Measurements from ENCODE around the gene MALT1. TPM values are rescaled to one million over a fixed set of nuclear protein-coding genes. Genes with fewer than 3 reads are reported as not detected.
A peak's percentile ranks its signal among the peaks of the same experiment; 100 is the strongest.
"Not testable (repeated sequence)": the region's sequence is repeated elsewhere in the genome, so short reads cannot be mapped to it uniquely, and the experiment has no call there.

The MALT1 gene
- total and polyA plus RNA-seq, 4 experiments from 2014 or later: 60.3 to 96.7 (median 77.4) TPM

DNA sequence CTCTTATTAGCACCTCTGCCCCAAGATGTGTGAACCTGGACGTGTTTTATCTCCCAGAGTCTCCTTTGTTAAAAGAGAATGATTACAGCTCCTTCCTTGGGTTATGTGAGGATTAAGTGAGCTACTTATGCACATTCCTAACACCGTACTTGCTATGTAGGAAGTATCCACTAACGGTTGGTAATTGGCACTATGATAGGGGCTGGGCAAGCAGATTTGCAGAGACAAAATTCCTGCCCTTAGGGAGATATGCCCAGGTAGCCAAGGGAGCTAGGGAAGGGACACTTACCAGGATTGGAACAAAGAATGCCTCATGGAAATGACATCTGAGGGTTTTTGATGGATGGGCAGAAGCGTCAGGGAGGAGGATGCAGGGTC lies 30.8 kb upstream of the MALT1 start:
- POLR2A ChIA-PET (ENCODE audit: partially characterized antibody): interaction anchor here (1.7 kb wide), 1 partner anchor 17 kb away, joined by 4 read pairs; no protein-coding TSS in a partner anchor

DNA sequence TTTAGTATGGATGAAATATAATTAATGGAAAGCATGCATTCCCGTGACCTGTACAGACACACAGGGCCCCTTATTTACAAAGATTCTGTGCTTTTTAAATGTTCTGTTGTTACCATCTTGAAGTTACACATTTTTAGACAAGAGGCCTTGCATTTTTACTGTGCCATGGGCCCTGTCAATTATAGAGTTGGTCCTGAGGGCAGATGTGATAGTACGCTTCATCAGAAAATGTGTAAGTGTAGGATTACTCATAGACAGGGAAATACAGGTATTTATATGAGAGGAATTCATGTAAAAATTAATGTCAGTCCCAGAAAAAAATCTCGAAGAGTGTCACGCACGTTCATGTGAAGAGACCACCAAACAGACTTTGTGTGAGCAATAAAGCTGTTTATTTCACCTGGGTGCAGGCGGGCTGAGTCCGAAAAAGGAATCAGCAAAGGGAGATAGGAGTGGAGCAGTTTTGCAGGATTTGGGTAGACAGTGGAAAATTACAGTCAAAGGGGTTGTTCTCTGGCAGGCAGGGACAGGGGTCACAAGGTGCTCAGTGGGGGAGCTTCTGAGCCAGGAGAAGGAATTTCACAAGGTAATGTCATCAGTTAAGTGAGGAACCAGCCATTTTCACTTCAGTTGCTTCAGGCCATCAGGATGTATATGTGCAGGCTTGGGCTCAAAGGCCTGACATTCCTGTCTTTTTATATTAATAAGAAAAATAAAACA lies 30.2 kb upstream of the MALT1 start:
- no peak for DNase-seq
- H3K27me3 ChIP-seq (ENCODE audit: insufficient read depth, low read length): no peaks in the 10 kb centered on the region
- intact Hi-C loops (cut with micrococcal nuclease): no loop called here
- H3K4me1 ChIP-seq (ENCODE audit: insufficient read depth, low read length): peaks cover 6% of the 10 kb centered on the region
- no peaks in the 10 kb centered on the region for H3K9me3 ChIP-seq (ENCODE audit: control insufficient read depth in 1 of 2, low read length in 2 of 2)
- H3K36me3 Mint-ChIP-seq: no peaks in the 10 kb centered on the region
- peaks cover 10 to 15% (median 11%) of the 10 kb centered on the region in 4 donors for H3K4me1 Mint-ChIP-seq
- no peak overlapping the region for H3K4me3 ChIP-seq (ENCODE audit: low read length in 2 of 2)
- no peak overlapping the region for H3K27ac ChIP-seq (ENCODE audit: low read depth, low read length)
- H3K9me3 Mint-ChIP-seq: peaks cover 0 to 4% (median 0%) of the 10 kb centered on the region in 8 donors
- no peaks in the 10 kb centered on the region for H3K36me3 ChIP-seq (ENCODE audit: insufficient read depth, low read length)
- H3K27me3 Mint-ChIP-seq: no peaks in the 10 kb centered on the region
- no peak overlapping the region for H3K27ac Mint-ChIP-seq
- ChIA-PET POLR2A (ENCODE audit: partially characterized antibody) (no interaction called here), CTCF (ENCODE audit: partially characterized antibody) (interaction anchor here (2.2 kb wide), 1 partner anchor 26 kb away, joined by 5 read pairs; no protein-coding TSS in a partner anchor)
- H3K4me3 Mint-ChIP-seq: no peak overlapping the region

More for the DNA sequence above, 30.8 kb upstream of the MALT1 start:
- H3K36me3 Mint-ChIP-seq: no peaks in the 10 kb centered on the region
- H3K4me1 Mint-ChIP-seq: peaks cover 13 to 19% (median 15%) of the 10 kb centered on the region in 4 donors
- Histone ChIP-seq H3K4me3 (ENCODE audit: low read length in 2 of 2) (no peak overlapping the region), H3K9me3 (ENCODE audit: control insufficient read depth in 1 of 2, low read length in 2 of 2) (no peaks in the 10 kb centered on the region), H3K27me3 (ENCODE audit: insufficient read depth, low read length) (no peaks in the 10 kb centered on the region), H3K36me3 (ENCODE audit: insufficient read depth, low read length) (no peaks in the 10 kb centered on the region), H3K4me1 (ENCODE audit: insufficient read depth, low read length) (peaks cover 6% of the 10 kb centered on the region), H3K27ac (ENCODE audit: low read depth, low read length) (no peak overlapping the region)
- no peak overlapping the region for H3K27ac Mint-ChIP-seq
- no peak overlapping the region for H3K4me3 Mint-ChIP-seq
- no peaks in the 10 kb centered on the region for H3K9me3 Mint-ChIP-seq
- intact Hi-C loops (cut with micrococcal nuclease): no loop called here
- no peak for DNase-seq
- CTCF ChIA-PET (ENCODE audit: partially characterized antibody): interaction anchor here (2.2 kb wide), 1 partner anchor 25 kb away, joined by 5 read pairs; no protein-coding TSS in a partner anchor
- H3K27me3 Mint-ChIP-seq: no peaks in the 10 kb centered on the region

DNA sequence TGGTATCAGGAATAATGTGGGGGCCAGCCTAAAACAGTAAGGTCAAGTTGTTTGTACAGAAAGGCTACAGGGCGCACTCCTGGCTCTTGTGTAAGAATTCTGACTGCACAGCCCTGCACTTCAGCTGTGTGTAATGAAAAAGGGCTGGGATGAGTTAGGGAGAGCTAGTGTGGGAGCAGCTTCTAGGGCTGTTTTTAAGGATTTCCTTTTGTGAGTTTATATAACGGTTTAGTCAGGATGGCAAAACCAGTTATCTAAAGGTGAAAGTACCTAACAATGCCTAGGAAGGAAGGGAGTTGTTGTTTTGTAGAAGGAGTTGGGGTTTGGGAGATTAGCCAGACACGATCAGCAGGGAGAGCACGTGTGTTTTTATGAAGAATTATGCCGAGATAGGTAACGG lies 27.7 kb upstream of the MALT1 start:
- H3K27me3 ChIP-seq (ENCODE audit: insufficient read depth, low read length); H3K36me3 ChIP-seq (ENCODE audit: insufficient read depth, low read length); H3K36me3 Mint-ChIP-seq; CTCF ChIA-PET (ENCODE audit: partially characterized antibody); H3K4me1 ChIP-seq (ENCODE audit: insufficient read depth, low read length); H3K4me3 Mint-ChIP-seq; H3K9me3 Mint-ChIP-seq; POLR2A ChIA-PET (ENCODE audit: partially characterized antibody); H3K27ac ChIP-seq (ENCODE audit: low read depth, low read length); H3K4me3 ChIP-seq (ENCODE audit: low read length in 2 of 2); H3K9me3 ChIP-seq (ENCODE audit: control insufficient read depth in 1 of 2, low read length in 2 of 2); H3K27ac Mint-ChIP-seq; H3K27me3 Mint-ChIP-seq; intact Hi-C loops (cut with micrococcal nuclease); DNase-seq: not testable (repeated sequence)
- H3K4me1 Mint-ChIP-seq: peaks cover 8 to 12% (median 9%) of the 10 kb centered on the region in 4 donors

DNA sequence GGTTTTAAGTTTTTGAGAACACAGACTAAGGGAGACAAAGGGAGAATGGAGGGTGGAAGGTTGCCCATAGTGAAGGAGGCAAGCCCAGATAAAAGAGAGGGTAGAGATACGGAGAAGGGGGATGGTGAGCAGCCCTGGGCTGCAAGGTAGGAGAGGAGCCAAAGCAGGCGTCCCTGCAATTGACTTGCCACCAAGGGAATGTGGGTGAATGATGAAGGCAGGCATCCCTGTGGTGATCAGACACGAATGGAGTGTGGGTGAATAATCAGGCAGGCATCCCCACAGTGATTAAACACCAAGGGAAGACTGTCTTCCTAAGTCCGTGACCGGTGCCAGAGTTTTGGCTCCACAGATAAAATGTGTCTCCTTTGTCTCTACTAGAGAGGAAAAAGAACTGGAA lies 25.9 kb upstream of the MALT1 start:
- H3K4me3 Mint-ChIP-seq: no peak overlapping the region
- no peak for DNase-seq
- peaks cover 0 to 7% (median 3%) of the 10 kb centered on the region in 8 donors for H3K9me3 Mint-ChIP-seq
- CTCF ChIA-PET (ENCODE audit: partially characterized antibody): no interaction called here
- POLR2A ChIA-PET (ENCODE audit: partially characterized antibody): no interaction called here
- no peaks in the 10 kb centered on the region for H3K36me3 Mint-ChIP-seq
- Histone ChIP-seq H3K4me1 (ENCODE audit: insufficient read depth, low read length) (peaks cover 22% of the 10 kb centered on the region), H3K36me3 (ENCODE audit: insufficient read depth, low read length) (no peaks in the 10 kb centered on the region), H3K9me3 (ENCODE audit: control insufficient read depth in 1 of 2, low read length in 2 of 2) (peaks cover 0 to 6% of the 10 kb centered on the region in 2 donors), H3K27ac (ENCODE audit: low read depth, low read length) (no peak overlapping the region), H3K4me3 (ENCODE audit: low read length in 2 of 2) (no peak overlapping the region), H3K27me3 (ENCODE audit: insufficient read depth, low read length) (no peaks in the 10 kb centered on the region)
- intact Hi-C loops (cut with micrococcal nuclease): no loop called here
- H3K27me3 Mint-ChIP-seq: no peaks in the 10 kb centered on the region
- no peak overlapping the region for H3K27ac Mint-ChIP-seq
- peaks cover 13 to 25% (median 18%) of the 10 kb centered on the region in 4 donors for H3K4me1 Mint-ChIP-seq

DNA sequence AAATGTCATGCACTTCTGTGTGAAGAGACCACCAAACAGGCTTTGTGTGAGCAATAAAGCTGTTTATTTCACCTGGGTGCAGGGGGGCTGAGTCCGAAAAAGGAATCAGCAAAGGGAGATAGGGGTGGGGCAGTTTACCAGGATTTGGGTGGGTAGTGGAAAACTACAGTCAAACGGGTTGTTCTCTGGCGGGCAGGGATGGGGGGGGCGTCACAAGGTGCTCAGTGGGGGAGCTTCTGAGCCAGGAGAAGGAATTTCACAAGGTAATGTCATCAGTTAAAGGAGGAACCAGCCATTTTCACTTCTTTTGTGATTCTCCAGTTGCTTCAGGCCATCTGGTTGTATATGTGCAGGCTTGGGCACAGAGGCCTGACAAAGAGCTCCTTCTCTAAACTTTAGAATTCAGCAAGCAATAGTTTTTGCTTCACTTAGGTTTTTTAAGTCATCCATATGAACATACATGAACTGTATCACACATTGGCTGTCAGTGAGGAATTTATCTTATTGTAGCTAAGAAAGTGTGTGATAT lies 24.9 kb upstream of the MALT1 start:
- ChIA-PET CTCF (ENCODE audit: partially characterized antibody) (no interaction called here), POLR2A (ENCODE audit: partially characterized antibody) (interaction anchor here (1.5 kb wide), 1 partner anchor 41 kb away, joined by 3 read pairs; no protein-coding TSS in a partner anchor)
- Mint-ChIP-seq H3K4me3 (no peak overlapping the region), H3K27ac (no peak overlapping the region), H3K4me1 (peaks cover 17 to 33% (median 26%) of the 10 kb centered on the region in 4 donors), H3K36me3 (no peaks in the 10 kb centered on the region), H3K9me3 (peaks cover 0 to 7% (median 3%) of the 10 kb centered on the region in 8 donors), H3K27me3 (no peaks in the 10 kb centered on the region)
- Histone ChIP-seq H3K9me3 (ENCODE audit: control insufficient read depth in 1 of 2, low read length in 2 of 2) (peaks cover 0 to 6% of the 10 kb centered on the region in 2 donors), H3K27me3 (ENCODE audit: insufficient read depth, low read length) (no peaks in the 10 kb centered on the region), H3K27ac (ENCODE audit: low read depth, low read length) (no peak overlapping the region), H3K36me3 (ENCODE audit: insufficient read depth, low read length) (no peaks in the 10 kb centered on the region), H3K4me3 (ENCODE audit: low read length in 2 of 2) (no peak overlapping the region), H3K4me1 (ENCODE audit: insufficient read depth, low read length) (peaks cover 29% of the 10 kb centered on the region)
- no peak for DNase-seq
- intact Hi-C loops (cut with micrococcal nuclease): no loop called here

DNA sequence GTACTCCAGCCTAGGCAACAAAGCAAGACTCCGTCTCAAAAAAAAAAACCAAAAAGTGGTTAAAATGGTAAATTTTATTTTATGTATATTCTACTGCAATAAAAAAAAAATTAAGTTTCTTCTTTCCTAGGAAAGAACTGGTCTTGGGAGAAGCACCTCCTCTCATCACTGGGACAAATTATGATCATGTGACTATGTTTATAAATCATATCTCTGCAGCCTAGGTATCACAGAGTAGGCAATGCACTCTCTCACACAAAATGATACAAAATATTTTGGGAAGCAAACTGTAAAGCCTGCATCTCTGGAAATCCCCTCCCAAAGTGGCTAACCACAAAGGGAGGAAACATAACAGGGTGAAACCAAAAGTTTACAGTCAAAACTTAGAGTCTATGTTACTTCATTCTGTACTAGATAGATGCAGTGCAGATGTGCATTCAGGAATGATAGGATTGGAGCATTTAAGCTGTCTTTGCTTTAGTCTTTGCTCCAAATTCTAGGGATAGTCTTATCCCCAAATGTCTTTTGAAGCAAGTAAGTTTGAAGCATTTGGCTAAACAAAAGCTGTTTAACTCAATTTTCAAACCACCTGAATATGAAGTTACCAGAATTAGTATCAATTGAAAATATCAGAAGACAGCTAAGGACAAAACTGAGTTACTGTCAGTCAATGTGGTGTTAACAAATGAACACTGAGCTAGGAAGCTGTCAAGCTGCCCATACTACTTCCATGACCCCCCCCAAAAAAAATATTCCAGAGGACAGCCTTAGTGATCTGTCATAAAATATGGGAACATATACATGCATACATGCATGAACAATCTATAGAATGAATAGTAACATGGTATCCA lies 21.1 kb upstream of the MALT1 start:
- Mint-ChIP-seq H3K4me3 (peak overlapping the region in 7 of 8 donors; percentile 17 to 78 (median 62)), H3K27me3 (no peaks in the 10 kb centered on the region), H3K27ac (peak overlapping the region; percentile 54 to 94 (median 82)), H3K9me3 (peaks cover 2 to 15% (median 9%) of the 10 kb centered on the region in 8 donors), H3K36me3 (peaks cover 0 to 12% of the 10 kb centered on the region in 2 donors), H3K4me1 (peaks cover 43 to 69% (median 57%) of the 10 kb centered on the region in 4 donors)
- H3K4me3 ChIP-seq (ENCODE audit: low read length in 2 of 2): peak overlapping the region in 1 of 2 donors; percentile 11
- H3K27ac ChIP-seq (ENCODE audit: low read depth, low read length): peak overlapping the region; percentile 16
- H3K4me1 ChIP-seq (ENCODE audit: insufficient read depth, low read length): peaks cover 53% of the 10 kb centered on the region
- H3K9me3 ChIP-seq (ENCODE audit: control insufficient read depth in 1 of 2, low read length in 2 of 2): peaks cover 0 to 6% of the 10 kb centered on the region in 2 donors
- intact Hi-C loops (cut with micrococcal nuclease): loop anchor here (2.0 kb wide), 1 partner anchor 21 kb away; the partner anchor contains the start of gene MALT1
- peak; percentile 45 to 70 (median 56) for DNase-seq
- H3K36me3 ChIP-seq (ENCODE audit: insufficient read depth, low read length): no peaks in the 10 kb centered on the region
- CTCF ChIA-PET (ENCODE audit: partially characterized antibody): interaction anchor here (1.0 kb wide), 1 partner anchor 121 kb away, joined by 4 read pairs; no protein-coding TSS in a partner anchor
- H3K27me3 ChIP-seq (ENCODE audit: insufficient read depth, low read length): no peaks in the 10 kb centered on the region
- POLR2A ChIA-PET (ENCODE audit: partially characterized antibody): interaction anchor here (0.6 to 2.1 kb wide), 3 partner anchors 11 to 38 kb away, joined by 3 to 13 read pairs (median 3); partner anchors contain the start of gene MALT1

Measured in CD4-positive, alpha-beta memory T cell (primary cell).